Stimulated activated CD4-positive, alpha-beta T cell treated with anti-CD3 and anti-CD28 coated beads, Interleukin-2, amount 100 ng/mL, for 24 hours (primary cell): ENCODE data around the gene NEK3.
"Not testable (repeated sequence)": the region's sequence is repeated elsewhere in the genome, so short reads cannot be mapped to it uniquely, and the experiment has no call there.

ENCODE experiments used
- DNase-seq, 2 donors: peaks; one replicate each; pipeline ENCODE4 v3.0.0-alpha.2; 2020

The NEK3 gene

GRCh38 chr13:52169839-52170238 lies 10.4 kb upstream of the NEK3 start:
- DNase-seq, result no peak

GRCh38 chr13:52165411-52165810 lies 6.0 kb upstream of the NEK3 start:
- DNase-seq, result no peak

GRCh38 chr13:52164989-52165388 lies 5.6 kb upstream of the NEK3 start:
- DNase-seq, result no peak

- DNase-seq, result not testable (repeated sequence)
Measured at GRCh38 chr13:52163878-52164277, 4.5 kb upstream of the NEK3 start.

GRCh38 chr13:52162279-52163101 lies 3.1 kb upstream of the NEK3 start:
- DNase-seq, result no peak

- no peak for DNase-seq
Measured at GRCh38 chr13:52161181-52161646, 1.8 kb upstream of the NEK3 start.

GRCh38 chr13:52160506-52160905 lies 1.1 kb upstream of the NEK3 start:
- no peak for DNase-seq

GRCh38 chr13:52160053-52160452 lies 656 bp upstream of the NEK3 start:
- DNase-seq, result no peak

GRCh38 chr13:52158629-52159158 lies 703 bp downstream of the NEK3 start:
- peak in 1 of 2 donors; percentile 19 for DNase-seq

- DNase-seq, result no peak
Measured at GRCh38 chr13:52156724-52157261, 2.6 kb downstream of the NEK3 start.

- DNase-seq, result no peak
Measured at GRCh38 chr13:52155177-52155576, 4.2 kb downstream of the NEK3 start.

GRCh38 chr13:52147225-52147624 lies 12.2 kb downstream of the NEK3 start:
- DNase-seq, result no peak

- no peak for DNase-seq
Measured at GRCh38 chr13:52141299-52141698, 18.1 kb downstream of the NEK3 start.

- no peak for DNase-seq
Measured at GRCh38 chr13:52137489-52137888, 21.9 kb downstream of the NEK3 start.

GRCh38 chr13:52136763-52137162 lies 22.6 kb downstream of the NEK3 start:
- no peak for DNase-seq

- no peak for DNase-seq
Measured at GRCh38 chr13:52130641-52131040, 28.8 kb downstream of the NEK3 start.

GRCh38 chr13:52128714-52129700 lies 30.4 kb downstream of the NEK3 start, which contains the start of gene NEK5:
NEK5 (minus strand) TSS chr13:52129073; CDS start chr13:52127482, 1,591 bp downstream.
- DNase-seq, result peak; percentile 58 to 72

GRCh38 chr13:52127783-52128702 lies 31.4 kb downstream of the NEK3 start:
- peak; percentile 44 to 64 for DNase-seq

GRCh38 chr13:52127378-52127777 lies 32.0 kb downstream of the NEK3 start:
- DNase-seq, result no peak

GRCh38 chr13:52125547-52125946 lies 33.9 kb downstream of the NEK3 start:
- DNase-seq, result no peak

GRCh38 chr13:52118595-52118994 lies 40.8 kb downstream of the NEK3 start:
- no peak for DNase-seq

- DNase-seq, result no peak
Measured at GRCh38 chr13:52118095-52118494, 41.3 kb downstream of the NEK3 start.
